Brain pericyte (primary cell): ENCODE measurements around the gene GOLIM4.
"Not testable (repeated sequence)": the region's sequence is repeated elsewhere in the genome, so short reads cannot be mapped to it uniquely, and the experiment has no call there.

Experiments used
- DNase-seq: peaks from one replicate; pipeline ENCODE4 v3.0.0-alpha.2; 2012; ENCODE audit warnings: low read depth, low spot score

Gene GOLIM4

DNA sequence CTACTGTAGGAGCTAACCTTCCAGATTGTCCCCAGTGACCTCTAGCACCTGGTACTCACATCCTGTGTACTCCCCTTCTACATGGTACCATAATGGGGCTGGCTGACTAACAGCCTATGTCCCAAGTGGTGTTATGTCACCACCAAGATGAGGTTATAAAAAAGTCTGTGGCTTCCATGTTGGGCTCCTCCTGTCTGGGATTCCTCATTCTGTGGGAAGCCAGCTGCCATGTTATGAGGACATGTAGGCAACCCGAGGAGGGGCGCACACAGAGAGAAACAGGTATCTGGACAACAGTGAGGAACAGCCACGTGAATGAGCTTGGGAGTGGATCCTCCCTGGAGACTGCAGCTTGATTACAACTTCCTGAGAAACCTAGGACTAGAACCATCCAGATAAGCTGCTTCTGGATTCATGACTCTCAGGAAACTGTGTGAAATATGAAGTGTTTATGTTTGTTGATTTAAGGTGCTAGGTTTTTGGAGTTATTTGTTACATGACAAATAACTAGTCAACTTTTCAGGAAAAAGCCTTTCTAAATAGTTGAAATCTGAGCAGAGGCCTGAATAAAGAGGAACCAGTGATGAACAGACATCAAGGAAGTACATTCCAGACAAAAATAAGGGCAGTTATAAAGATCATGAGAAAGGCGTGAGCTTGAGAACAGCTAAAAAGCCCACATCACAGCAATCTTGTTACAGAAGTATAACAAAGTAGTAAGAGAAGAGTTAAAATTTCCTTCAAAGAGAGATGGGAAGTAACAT, 21.7 kb downstream of the GOLIM4 start:
- DNase-seq: no peak

DNA sequence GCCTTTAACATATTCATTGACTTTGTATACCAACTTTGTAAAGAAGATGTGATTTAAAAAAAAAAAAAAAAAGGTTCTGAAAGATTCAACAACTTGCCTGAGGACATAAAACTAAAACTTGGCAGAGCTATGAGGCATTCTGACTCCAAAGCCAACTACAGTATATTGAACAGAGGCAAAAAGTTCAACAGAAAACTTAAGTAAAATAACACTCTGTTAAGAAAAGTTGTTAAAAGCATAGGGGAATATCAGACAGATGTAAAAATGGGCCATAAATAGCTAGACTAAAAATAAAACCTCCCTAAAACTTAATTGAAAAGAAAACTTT, 23.4 kb downstream of the GOLIM4 start:
- no peak for DNase-seq

DNA sequence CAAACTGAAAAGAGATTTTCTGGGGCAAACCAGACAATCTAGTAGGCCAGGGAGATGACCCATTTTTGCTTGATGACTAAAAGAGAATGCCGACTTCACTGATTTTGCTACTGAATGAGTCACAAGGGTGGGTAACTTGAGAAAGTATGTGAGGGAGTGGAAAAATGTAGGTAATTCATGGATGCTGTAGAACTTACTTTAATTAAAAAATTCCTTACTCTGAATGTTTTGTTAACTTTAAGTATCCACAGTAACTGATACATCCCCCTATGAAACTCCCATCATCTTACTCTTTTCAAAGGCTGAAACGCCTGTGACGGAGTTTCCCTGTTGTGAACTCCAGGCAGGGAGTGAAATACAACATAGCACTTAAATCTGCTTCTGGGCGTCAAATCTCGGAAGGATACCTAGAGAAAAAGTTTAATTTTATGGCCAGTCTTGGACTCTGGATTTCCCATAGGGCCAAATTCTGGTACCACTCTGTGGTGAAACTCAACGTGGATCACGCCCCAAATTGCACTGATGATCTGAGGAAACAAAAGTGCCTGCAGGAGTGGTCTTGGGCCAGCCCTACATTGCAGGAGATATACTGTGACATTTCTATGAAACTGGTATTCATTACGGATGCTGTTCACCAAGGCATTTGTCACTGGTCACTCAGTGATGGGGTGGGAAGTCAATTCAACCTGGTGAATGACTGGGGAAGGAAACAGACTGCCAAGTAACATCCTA, 24.0 kb downstream of the GOLIM4 start:
- DNase-seq: no peak

DNA sequence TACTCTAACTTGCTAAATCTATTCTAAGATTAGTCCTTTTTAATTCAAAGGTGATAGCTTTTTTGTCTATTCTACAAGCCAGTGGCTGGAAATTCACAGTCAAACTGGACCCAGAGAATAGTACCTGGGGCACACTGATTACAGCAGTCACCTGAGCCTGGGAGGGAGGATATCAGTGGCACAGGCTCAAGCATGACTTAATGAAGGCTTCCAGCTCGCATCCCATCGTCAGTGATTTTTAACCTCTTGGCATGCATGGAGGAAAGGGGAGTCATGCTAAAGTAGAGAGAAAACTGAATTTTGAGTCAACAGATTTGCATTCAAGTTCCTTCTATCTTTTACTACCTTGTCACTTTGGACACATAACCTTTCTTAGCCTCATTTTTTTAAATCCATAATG, 24.8 kb downstream of the GOLIM4 start:
- DNase-seq: no peak

DNA sequence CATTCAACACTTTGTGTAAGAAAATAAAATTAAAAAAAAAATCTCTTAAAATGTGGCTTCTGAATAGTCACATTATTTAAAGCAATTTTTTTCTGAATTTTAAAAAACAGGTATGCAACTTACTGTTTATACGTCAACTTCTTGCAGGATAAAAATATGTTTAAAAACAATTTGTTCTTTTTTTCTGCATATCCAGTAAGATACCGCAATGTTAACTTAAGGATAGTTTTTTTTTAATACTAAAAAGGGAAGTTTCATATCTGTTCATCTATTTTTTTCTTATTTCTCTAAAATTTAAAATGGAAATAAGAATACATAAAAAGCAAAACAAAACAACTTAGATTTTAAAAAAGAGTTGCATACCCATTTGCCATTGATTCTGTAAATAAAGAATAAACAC, 27.4 kb downstream of the GOLIM4 start:
- DNase-seq: no peak

DNA sequence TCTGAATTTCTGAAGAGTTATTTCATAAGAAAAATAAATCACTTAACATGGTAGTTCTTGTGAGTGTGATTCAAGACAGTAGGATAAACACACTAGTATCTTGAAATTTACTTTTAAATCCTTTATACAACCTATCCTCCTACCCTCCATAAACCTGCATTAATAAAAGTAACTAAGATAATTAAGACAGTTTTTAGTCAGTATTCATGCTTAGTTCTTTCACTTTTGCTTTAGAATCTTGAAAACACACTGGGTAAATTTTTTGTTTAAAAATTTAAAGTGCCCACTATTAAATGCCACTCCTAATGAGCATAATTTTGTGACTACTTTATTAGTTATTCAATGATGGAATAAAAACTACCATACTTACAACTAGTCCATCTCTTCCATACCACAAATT, 28.8 kb downstream of the GOLIM4 start:
- DNase-seq: no peak

DNA sequence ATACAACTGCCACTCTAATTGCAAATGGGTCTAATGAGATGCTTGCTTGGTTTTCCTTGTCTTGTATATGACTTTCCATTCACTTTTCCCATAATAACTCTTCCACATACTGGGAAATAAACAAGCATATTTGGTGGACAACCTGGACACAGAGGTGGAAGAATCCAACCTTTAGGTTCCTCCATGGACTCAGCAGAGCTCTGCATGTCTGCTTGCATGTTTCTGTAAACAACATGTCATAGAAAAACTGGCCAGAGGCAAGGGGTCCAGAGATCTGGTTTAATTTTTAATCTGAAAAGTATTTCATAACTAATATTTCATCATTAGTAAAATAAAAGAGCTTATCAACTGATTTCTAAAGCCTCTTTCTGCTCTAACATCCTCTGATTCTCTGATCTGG, 30.2 kb downstream of the GOLIM4 start:
- no peak for DNase-seq

DNA sequence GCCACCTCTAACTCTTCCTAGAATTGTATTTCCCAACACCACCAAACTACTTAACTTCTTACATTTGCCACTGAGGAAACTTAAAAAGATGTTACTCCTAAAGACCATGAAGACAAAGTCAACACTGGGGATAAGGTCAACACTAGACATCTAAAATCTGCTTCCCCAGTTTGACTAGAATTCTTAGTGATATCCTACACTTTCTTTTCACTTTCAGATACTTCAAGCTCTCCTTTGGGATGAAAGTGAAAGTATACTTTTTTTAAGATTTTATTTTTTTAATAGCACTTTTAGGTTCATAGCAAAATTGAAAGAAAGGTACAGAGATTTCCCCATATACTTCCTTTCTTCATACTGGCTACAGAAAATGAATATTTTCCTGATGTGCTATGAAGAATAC, 32.6 kb downstream of the GOLIM4 start:
- DNase-seq: no peak

DNA sequence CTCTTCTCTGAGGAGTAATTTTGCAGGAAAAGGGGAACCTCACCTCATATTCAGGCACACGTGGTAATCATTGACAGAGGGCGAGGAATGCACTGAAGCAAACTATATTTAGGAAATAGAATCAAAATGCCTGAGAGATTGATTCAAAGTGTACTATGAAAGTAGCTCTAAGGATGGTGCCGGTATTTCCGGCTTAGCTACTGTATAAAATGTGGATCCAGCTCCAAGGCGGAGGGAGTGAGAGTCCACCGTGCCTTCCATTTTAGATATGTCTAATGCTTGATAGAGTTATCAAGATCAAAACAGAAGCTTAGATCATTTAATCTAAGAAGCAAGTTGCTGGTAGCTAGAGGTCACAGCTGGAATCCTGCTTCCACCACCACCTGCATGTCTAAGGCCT, 33.0 kb downstream of the GOLIM4 start:
- no peak for DNase-seq

DNA sequence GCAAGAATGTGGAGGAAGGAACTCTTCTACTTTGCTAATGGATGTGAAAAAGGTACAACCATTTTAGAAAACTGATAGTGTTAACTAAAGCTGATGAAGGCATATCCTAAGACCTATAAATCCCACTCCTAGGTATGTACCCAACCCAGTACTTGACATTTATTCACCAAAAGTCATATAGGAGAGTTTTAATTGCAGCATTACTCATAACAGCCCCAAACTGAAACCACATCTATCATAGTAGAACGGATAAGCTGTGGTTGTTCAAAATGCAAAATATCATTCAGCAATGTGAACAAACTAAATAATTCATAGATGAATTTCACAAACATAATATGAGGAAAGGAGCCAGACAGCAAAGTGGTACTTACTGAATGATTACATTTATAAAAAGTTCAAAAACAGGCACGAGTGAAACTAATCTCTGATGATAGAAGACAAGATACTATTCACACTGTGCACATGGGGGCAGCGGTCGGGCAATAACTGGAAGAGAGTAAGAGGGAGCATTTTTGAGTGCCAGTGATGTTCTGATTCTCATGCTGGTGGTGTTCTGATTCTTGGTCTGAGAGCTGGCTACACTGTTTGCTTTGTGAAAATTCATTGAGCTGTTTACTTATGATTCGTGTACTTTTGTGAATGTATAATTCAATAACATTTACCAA, 34.3 kb downstream of the GOLIM4 start:
- DNase-seq: no peak

DNA sequence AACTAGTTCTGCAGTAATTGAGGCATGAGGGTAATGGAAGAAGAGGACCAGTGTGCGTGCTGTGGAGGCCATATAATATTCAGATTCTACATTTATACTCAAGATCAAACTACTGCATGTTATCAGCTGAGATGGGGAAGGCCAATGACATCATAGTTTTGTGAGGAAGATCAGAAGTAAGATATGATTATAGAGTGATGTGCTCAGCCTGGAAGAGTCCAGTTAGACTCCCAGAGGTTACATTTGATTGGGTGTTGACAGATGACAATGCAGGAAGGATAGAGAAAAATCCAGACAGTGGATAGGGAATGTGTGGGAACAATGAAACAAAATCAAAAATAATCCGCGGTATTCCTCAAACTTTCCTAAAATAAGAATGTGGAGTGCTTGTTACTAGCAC, 35.4 kb downstream of the GOLIM4 start:
- no peak for DNase-seq

DNA sequence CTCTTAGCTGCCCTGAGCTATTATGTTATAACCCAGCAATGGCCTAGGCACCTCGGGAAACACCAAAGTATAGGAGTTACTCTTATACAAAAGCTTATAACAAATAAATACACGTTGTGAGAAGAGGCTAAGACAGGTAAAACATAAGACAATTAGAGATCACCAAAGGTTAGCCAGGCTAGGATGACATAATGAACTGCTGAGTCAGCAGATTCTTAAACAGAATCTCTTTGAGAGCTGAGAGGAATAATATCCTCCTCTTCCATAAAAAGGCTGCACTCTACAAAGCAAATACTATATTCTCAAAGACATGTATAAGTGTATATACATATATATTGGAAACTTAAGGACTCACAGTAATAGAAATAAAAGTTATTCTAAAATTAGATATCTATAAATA, 37.2 kb downstream of the GOLIM4 start:
- DNase-seq: no peak

DNA sequence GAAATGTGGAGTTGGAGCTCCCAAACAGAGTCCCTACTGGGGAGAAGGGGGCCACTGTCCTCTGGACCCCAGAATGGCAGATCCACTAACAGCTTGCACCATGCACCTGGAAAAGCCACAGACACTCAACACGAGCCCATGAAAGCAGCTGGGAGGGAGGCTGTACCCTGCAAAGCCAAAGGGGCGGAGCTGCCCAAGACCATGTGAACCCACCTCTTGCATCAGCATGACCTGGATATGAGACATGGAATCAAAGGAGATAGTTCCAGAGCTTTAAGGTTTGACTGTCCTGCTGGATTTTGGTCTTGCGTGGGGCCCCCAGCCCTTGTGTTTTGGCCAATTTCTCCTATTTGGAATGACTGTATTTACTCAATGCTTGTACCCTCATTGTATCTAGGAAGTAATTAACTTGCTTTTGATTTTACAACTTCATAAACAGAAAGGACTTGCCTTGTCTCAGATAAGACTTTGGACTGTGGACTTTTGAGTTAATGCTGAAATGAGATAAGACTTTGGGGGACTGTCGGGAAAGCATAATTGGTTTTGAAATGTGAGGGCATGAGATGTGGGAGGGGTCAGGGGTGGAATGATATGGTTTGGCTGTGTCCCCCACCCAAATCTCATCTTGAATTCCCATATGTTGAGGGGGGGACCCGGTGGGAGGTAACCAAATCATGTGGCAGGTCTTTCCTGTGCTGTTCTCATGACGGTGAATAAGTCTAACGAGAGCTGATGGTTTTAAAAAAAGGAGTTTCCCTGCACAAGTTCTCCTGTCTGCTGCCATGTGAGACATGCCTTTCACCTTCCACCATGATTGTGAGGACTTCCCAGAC, 39.1 kb downstream of the GOLIM4 start:
- not testable (repeated sequence) for DNase-seq

DNA sequence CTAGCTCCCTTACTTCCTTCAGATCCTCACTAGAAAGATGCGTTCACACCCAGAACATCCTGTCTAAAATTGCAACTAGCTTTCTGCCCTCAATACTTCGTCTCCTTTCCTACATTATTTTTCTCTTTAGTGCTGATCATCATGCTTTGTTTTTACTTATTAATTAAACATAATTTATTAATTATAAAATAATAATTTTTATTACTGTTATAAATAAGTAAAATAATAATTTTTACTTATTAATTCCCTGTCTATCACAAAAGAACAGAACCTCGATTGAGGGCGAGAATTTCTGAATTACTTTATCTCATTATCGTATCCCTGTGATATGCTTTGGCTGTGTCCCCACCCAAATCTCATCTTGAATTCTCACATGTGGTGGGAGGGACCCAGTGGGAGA, 41.3 kb downstream of the GOLIM4 start:
- DNase-seq: no peak

DNA sequence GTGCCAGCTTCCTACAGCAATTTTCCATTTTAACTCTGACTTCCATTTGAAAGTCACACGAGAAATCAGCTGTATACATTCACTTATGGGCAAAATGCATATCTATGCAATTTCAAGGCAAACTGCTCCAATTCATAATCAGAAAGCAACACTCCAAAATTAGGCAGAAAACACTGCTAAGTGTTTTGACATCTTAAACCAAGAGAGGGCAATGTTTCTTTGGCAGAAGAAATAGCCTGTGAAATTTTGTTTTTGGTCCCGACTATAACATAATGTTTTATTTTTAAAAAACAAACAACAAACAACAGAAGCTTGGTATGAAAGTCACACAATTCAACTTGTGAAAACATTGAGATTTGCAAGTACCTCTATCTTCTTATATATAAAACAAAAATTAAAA, 42.6 kb downstream of the GOLIM4 start:
- DNase-seq: no peak

DNA sequence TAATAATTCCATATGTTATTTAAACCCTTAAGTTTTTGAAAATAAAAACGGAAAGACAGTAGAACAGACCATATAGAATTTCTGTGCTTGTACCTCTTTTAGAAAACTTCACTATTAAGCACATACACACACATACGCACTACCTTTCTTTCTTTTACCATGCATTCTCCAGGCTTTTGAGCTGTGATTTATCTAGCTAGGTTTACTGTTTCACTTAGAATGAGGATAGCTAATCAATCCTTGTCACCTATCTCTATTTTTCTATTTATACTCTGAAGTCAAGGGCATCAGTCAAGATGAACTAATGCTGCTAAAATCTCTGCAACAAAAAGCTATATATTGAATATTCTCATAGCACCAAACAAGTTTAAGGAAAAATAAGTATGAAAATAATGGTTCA, 43.2 kb downstream of the GOLIM4 start:
- no peak for DNase-seq

DNA sequence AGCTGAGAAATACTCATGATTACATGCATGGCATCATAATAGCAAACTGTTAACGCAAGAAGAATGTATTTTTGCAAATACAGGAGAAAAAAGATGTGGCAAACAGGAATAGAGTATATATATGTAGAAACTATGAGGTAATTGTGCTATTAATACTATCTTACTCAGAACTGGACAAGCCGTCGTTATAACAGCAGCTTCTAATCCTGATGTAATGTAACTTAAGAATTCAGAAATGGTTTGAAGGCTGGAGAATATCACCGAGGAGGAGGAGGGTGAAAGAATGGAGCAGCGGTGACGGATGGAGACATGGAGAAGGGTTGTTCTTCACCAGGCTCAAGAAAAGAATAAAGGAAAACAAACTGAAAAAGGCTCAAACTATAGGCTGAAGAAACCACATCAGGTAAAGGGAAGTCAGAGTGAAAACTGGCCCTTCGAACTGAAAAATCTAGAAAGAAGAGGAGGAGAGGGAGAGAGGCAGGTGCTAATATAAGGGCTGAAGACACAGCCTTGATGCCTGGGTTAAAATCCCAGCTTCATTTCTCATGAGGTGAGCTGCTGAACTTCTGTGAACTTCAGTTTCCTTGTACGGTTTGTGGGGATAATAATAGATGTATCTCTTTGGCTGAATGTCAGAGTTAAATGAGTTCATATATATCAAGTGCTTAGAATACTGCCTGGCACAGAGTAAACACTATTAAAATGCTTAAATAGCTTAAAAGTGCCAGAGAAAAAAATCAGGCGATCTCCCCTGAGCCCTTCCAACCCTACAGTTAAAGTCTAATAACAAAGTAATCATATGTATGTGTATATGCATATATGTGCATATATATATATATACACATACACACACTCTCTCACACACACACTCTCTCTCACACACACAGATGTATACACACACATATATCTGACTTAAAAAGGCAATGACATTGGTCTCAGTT, 43.9 kb downstream of the GOLIM4 start:
- DNase-seq: no peak

DNA sequence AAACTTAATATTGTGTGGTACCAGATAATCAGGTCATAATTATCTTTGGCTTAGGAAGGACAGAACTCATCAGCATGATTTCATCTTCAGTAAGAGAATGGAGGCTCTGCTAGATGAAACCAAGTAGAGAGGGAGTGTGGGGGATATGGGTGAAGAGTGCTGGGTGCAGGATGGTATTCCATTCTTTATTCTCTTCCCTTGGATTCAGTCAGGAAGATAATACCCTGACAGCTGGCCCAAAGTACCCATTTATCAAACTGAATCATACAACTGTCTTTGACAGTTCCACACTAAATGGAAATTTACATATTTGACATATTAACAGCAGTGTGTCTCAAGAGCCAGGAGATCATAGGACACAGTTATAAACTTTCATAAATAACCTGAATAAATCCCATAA, 44.7 kb downstream of the GOLIM4 start:
- no peak for DNase-seq

DNA sequence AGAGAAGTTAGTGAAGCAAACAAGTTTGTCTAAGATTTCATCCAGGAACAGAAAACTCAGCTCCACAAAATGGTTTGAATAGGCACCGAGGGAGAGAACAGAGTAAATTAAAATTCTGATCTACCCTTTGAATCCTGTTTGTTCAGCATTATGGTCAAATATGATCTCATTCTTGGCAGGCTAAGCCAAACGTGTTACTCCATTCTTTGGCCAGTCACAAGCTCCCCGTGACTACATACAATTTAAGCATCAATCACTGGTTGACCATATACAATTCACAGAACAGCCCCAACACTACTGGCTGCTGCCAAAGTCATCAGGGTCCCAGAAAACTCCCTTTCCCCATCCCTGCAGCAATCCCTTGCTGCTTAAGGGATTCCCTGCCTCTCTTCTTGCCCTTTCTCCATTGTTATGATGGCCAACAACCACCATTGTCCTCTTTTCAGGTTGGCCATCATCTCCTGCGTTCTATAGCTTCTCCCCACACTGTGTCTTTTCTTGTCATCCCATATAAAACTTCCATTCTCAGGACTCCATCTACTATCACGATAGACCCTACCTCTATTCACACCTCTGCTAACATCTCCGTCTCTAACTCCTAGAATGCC, 46.3 kb downstream of the GOLIM4 start:
- DNase-seq: no peak
